ENCODE data around the gene ALDH7A1.
"Not testable (repeated sequence)": the region's sequence is repeated elsewhere in the genome, so short reads cannot be mapped to it uniquely, and the experiment has no call there.

ALDH7A1 gene

DNA sequence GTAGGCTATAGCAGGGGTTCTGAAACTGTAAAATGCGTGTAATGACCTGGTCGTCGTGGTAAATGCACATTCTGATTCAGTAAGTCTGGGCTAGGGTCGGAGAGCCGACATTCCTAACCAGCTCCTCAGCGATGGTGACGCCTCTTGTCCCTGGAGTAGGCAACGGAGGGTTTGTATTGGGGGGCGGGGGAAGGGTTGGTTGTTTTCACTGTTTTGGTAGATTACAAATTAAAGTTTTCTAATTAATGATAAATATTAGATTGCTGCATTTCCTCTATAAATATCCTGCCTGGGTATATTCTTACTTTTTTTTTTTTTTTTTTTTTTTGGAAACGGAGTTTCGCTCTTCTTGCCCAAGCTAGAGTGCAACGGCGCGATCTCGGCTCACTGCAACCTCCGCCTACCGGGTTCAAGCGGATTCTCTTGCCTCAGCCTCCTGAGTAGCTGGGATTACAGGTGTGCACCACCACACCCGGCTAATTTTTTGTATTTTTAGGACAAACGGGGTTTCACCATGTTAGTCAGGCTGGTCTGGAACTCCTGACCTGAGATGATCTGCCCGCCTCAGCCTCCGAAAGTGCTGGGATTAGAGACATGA is 566 bp upstream of the ALDH7A1 start:
- DNase-seq (ENCODE audit: low read depth in 1 of 2, low spot score in 1 of 2): no peak

DNA sequence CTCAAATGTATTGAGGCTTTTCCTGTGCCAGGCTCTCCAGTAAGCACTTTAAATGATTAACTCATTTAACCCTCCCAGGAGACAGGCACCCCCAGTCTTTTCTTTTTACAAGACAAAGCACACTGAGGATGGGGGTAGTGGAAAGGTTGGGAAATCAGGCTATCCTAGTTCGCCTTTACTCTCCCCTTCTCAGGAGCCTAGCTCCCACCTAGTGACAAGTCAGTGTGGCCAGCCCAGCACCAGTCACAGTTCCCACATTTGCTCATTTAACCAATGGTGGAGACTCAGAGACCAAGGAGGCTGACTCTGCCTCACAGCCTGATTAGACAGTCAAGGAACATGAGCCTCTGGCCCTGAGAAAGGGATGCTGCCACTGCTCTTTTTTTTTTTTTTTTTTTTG is 3.5 kb downstream of the ALDH7A1 start:
- no peak for DNase-seq (ENCODE audit: low read depth in 1 of 2, low spot score in 1 of 2)

DNA sequence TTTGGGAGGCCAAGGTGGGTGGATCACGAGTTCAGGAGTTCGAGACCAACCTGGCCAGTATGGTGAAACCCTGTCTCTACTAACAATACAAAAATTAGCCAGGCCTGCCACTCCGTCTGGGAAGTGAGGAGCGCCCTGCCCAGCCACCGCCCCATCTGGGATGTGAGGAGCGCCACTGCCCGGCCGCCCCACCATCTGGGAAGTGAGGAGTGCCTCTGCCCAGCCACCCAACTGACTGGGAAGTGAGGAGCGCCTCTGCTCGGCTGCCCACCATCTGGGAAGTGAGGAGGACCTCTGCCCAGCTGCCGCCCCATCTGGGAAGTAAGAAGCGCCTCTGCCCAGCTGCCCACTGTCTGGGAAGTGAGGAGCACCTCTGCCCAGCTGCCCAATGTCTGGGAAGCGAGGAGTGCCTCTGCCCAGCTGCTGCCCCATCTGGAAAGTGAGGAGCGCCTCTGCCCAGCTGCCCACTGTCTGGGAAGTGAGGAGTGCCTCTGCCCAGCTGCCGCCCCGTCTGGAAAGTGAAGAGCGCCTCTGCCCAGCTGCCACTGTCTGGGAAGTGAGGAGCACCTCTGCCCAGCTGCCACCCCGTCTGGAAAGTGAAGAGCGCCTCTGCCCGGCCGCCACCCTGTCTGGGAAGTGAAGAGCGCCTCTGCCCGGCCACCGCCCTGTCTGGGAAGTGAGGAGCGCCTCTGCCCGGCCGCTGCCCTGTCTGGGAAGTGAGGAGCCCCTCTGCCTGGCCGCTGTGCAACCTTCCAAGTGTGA is 5.3 kb downstream of the ALDH7A1 start:
- DNase-seq (ENCODE audit: low read depth in 1 of 2, low spot score in 1 of 2): no peak

DNA sequence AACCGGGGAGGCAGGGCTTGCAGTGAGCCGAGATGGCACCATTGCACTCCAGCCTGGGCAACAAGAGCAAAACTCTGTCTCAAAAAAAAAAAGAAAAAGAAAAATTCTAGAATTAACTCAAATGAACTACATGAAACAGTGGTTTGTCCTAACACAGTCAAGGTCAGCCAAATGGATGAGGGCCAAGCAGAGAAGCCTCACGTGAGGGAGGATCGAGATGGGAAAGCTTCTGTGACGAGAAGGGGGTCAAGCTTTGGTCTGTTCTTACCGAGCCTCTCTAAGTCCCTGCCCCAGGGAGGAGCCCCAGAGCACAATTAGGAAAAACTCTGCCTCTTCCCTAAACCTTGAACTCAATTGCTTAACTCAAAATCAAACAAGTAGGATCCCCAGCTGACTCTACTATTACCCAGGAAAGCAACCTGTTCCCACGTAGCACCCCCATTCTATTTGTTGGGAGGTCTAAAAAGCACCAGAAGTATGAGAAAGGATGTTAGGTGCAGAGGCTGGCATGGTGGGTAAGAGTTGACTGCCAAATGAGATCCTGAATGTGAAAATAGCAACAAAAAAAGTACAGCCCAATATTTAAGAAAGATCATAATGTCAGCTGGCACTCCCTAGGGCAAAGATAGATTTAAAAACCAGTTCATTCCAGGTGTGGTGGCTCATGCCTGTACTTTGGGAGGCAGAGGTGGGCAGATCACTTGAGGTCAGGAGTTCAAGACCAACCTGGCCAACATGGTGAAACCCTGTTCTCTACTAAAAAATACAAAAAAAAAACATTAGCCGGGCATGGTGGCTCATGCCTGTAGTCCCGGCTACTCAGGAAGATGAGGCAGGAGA is 7.2 kb downstream of the ALDH7A1 start:
- no peak for DNase-seq (ENCODE audit: low read depth in 1 of 2, low spot score in 1 of 2)

DNA sequence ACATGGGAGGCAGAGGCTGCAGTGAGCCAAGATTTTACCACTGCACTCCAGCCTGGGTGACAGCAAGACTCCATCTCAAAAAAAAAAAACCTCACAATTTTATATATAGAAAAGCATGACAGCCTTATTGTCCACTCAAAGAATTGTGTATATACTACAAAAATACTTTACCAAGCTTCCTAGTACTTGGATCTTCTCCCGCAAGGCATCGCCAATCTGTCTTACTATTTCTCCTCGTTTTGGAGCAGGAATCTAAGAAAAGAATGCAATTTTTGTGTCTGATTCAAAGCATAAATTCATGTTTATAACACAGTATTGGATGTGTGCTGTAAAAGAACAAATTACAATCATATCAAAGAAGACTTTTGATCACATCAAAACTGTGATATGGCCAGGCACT is 11.3 kb downstream of the ALDH7A1 start:
- DNase-seq (ENCODE audit: low read depth in 1 of 2, low spot score in 1 of 2): no peak

DNA sequence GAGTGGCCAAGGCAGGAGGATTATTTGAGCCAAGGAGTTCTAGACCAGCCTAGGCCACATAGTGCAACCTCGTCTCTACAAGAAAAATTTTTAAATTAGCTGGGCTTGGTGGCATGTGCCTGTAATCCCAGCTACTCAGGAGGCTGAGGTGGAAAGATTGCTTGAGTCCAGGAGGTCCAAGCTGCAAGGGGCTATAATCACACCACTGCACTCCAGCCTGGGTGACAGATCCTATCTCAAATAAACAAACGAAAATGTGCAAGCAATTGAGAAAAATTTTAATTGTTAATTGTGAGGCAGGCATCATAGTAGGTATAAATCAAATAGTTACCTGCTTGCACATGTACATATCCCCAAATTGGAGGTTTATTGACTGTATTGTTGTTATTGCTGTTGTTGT is 15.3 kb downstream of the ALDH7A1 start:
- no peak for DNase-seq (ENCODE audit: low read depth in 1 of 2, low spot score in 1 of 2)

DNA sequence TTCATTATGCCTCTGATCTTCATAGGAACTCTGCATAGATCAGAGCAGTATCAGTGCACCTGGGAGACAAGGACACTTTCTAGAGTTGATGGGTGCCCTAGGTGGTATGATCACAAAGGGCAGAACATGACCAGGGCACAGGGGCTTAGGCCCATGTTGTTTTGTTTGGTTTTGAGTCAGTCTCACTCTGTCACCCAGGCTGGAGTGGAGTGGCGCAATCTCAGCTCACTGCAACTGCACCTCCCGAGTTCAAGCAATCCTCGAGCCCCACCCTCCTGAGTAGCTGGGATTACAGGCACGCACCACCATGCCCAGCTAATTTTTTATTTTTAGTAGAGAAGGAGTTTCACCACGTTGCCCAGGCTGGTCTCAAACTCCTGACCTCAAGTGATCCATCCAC is 17.6 kb downstream of the ALDH7A1 start:
- DNase-seq (ENCODE audit: low read depth in 1 of 2, low spot score in 1 of 2): no peak

DNA sequence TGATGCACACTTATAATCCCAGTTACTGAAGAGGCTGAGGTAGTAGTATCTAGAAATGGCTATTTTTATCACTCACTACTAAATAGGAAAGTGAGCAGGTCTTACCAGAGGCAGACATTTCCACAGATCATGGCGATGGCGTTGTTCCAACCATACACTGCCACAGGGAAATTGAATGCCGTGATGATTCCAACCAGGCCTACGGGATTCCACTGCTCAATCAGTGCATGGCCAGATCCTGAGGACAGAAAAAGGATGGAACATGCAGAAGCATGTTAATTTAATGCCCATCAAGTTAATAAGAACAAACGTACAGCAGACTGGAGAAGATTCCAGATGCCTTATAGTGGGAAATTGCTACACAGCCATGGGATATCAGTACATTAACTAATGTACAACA is 18.0 kb downstream of the ALDH7A1 start:
- DNase-seq (ENCODE audit: low read depth in 1 of 2, low spot score in 1 of 2): no peak

DNA sequence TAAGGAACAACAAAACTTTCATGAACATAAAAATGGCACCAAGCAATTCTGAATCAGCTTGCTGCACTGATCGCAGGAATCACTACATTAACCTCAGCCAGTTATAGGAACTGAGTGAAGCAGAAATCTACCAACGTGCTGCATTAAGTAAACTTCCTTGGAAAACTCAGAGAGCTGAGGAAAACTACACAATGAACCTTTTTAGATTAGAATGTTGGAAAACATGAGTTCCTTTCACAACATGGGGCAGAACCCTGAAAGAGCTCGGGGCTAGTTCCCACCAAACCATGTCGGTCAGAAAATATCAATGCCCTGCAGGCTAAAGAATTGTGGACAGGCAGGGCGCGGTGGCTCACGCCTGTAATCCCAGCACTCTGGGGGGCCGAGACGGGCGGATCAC is 19.4 kb downstream of the ALDH7A1 start:
- no peak for DNase-seq (ENCODE audit: low read depth in 1 of 2, low spot score in 1 of 2)

DNA sequence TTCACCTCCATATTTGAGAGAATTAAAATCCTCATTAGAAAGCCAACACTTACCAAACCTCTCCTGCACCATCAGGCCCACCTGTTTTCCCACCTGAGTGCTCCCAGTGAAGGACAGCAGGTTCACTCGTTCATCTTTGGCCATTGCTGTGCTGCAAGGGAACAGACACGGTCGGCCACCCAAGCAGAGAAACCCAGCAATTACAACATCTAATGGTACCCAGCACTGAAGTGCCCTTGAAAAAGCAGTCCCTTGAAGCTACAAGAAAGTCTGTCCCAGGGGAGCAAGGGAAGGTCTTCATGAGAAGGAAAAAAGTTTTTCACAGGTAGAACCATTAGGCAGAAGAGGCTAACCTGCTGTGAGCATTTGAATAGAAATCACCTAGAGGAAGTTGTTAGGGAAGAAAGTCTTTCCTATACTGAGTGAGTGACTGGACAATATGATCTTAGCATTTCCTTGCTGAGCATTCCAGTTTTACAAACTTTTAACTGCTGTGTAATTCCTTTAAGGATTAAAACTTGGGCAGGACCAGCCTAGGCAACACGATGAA is 26.7 kb downstream of the ALDH7A1 start:
- no peak for DNase-seq (ENCODE audit: low read depth in 1 of 2, low spot score in 1 of 2)

DNA sequence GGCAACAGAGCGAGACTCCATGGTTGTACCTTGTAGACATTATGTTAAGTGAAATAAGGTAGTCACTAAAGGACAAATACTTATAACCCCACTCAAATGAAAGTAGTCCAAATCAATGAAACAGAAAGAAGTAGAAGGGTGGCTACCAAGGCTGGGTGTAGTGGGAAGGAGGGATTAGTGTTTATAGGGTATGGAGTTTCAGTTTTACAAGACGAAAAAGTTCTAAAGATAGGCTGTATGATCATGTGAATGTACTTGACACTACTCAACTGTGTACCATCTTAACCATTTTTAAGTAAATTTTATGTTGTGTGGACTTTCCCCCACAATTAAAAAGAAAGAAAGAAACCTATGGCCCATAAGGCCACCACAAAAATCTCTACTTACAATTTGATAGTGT is 32.2 kb downstream of the ALDH7A1 start:
- DNase-seq (ENCODE audit: low read depth in 1 of 2, low spot score in 1 of 2): no peak

DNA sequence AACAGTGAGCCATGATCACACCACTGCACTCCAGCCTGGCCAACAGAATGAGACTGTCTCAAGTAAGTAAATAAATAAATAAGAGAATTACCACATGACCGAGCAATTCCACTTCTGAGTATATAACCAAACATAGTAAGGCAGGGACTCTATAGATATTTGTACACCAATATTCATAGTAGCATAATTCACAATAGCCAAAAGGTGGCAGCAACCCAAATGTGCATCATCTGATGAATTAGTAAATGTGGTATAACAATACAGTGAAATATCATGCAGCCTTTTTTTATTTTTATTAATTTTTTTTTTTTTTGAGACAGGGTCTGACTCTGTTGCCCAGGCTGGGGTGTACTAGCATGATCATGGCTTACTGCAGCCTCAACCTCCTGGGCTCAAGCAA is 33.1 kb downstream of the ALDH7A1 start:
- DNase-seq (ENCODE audit: low read depth in 1 of 2, low spot score in 1 of 2): no peak

DNA sequence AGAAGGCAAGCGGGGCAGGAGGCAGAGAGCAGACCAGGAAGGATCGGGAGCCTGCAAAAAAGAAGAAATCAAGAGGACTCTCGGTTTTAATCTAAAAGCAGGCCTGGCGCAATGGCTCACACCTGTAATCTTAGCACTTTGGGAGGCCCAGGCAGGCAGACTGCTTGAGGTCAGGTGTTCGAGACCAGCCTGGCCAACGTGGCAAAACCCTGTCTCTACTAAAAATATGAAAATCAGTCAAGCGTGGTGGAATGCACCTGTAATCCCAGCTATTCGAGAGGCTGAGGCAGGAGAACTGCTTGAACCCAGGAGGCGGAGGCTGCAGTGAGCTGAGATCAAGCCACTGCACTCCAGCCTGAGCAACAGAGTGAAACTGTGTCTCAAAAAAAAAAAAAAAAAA is 39.9 kb downstream of the ALDH7A1 start:
- not testable (repeated sequence) for DNase-seq (ENCODE audit: low read depth in 1 of 2, low spot score in 1 of 2)

DNA sequence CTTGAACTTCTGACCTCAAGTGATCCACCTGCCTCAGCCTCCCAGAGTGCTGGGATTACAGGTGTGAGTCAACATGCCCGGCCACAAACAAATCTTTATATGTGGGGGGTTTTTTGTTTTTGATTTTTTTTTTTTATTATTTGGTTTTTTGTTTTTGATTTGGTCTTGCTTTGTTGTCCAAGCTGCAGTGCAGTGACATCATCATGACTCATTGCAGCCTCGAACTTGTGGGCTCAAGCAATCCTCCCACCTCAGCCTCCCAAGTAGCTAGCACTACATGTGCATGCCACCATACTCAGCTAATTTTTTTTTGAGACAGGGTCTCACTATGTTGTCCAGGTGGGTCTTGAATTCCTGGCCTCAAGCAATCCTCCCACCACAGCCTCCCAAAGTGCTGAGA is 42.4 kb downstream of the ALDH7A1 start:
- no peak for DNase-seq (ENCODE audit: low read depth in 1 of 2, low spot score in 1 of 2)

DNA sequence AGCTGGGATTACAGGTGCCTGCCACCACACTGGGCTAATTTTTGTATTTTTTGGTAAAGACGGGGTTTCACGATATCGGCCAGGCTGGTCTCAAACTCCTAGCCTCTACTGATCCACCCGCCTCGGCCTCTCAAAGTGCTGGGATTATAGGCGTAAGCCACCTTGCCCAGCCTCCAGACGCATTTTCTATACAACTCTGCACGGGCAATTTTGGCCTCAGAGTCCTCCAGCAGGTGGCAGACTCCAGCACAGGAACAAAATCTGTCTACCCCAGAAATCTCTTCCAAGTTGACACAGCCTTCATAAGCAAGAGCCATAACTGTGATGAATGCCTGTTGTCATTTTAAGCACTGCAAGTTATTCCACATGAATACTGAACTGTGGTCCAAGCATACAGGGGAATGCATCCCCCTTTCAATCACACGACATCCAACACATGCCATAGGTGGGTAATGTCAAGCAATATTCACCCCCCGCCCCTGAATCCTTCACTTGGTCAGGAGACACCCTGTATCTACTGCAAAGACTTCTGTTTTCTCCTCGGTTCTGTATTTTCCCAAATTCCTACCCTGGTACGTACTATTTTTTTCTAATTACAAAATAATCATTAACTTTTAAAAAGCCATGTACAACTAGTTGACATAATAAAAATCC is 50.8 kb downstream of the ALDH7A1 start:
- DNase-seq (ENCODE audit: low read depth in 1 of 2, low spot score in 1 of 2): peak in 1 of 2 donors; percentile 2

DNA sequence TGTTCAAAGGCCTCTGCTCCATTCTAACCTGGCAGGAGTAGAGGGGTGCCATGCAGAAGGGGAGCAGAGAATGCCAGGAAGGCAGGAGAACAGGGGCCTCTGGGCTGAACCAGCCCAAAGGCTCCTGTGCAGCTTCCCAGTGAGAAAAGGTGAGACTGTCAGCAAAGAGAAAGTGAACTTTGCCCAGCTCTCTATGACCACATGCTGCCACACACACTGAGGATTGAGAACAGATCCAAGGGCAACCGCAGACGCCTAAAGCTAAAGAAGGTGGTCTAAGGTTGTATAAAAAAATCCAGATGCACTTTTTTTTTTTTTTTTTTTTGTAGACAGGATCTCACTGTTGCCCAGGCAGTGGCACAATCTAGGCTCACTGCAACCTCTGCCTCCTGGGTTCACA is 51.4 kb downstream of the ALDH7A1 start:
- DNase-seq (ENCODE audit: low read depth in 1 of 2, low spot score in 1 of 2): no peak

DNA sequence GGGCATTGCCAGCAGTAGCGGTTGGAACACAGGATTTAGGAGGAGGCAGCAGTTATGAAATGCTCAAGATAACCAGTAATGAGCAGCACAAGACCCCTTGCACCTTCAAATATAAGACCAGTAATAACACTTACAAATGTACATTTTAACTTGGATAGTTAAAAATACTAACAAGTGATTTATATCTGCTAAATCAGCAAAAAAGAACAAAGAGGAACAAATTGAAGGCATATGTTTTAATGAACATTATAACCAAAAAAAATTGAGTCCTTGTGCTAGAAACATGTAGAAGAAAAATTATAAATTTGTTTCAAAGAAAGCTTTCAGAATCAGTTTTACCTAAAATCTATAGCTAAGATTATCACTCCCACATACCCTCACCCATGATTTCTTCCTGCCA is 52.0 kb downstream of the ALDH7A1 start:
- no peak for DNase-seq (ENCODE audit: low read depth in 1 of 2, low spot score in 1 of 2)

DNA sequence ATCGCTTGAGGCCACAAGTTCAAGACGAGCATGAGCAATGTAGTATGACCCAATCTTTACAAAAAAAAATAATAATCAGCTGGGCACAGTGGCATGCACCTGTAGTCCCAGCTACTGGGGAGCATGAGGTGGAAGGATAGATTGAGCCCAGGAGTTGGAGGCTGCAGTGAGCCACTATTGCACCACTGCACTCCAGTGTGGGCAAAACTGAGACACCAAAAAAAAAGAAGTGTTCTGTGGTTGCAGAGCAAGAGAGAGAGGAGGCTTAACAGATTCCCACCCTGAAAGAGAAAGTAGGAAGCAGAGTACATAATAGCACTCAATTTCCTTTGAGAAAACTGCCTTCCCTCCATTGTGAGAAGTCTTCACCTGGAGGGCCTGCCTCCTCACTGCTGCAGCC is 52.6 kb downstream of the ALDH7A1 start:
- DNase-seq (ENCODE audit: low read depth in 1 of 2, low spot score in 1 of 2): no peak

DNA sequence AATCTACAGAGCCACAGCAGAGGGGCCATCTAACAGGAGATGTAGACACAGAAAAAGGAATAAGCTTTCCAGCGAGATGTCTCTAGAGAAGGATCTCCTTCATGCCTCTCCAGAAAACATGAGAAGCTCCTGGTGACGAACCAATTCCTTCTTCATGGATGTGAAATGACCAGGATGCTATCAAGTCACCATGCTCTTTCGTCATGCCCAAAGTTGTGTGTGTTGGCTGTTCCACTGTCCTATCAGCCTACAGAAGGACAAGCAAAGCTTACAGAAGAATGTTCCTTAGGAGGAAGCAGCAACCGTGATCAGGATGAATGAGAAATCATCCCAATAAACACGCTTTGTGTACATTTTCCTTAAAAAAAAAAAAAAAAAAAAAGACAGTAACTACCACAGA is 54.4 kb downstream of the ALDH7A1 start:
- no peak for DNase-seq (ENCODE audit: low read depth in 1 of 2, low spot score in 1 of 2)

DNA sequence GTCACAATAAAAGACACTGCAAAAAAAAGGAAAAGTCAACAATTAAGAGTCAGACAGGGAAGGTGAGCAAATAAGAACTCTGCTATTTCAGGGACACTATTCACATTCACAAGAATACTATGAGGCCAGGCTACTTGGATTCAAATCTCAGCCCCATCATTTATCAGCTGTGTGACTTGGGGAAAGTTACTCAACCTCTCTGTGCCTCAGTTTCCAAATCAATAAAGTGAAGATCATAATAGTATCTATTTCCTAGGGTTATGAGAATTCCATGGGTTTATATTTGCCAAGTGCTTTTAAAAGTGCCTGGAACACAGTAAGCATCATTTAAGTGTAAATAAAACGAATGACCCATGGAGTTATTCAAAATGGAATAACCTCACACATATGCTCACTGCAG is 56.4 kb downstream of the ALDH7A1 start:
- no peak for DNase-seq (ENCODE audit: low read depth in 1 of 2, low spot score in 1 of 2)

DNA sequence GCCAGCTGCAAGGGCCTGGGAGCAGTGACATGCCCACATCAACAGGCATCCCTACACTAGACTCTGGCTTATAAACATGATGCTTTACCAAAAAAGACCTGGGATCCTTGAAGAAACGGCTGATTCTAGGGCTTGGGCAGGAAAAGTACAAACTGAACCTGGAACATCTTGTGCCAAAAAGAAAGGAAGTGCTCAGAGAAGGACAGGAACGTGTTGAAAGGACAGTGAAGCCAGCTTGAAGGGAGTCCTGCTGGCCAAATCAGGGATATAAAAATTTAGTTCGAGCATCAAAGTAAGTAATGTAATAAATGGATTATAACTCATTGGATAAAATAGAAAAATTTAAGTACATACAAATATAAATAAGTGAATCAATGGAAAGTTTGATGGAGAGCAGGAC is 58.1 kb downstream of the ALDH7A1 start:
- DNase-seq (ENCODE audit: low read depth in 1 of 2, low spot score in 1 of 2): no peak

Data from activated T-helper 1 cell treated with anti-CD3 and anti-CD28 coated beads, Interleukin-2, amount 50 U/mL, for 16 hours (primary cell).